Transverse colon (tissue), 4 donors: ENCODE measurements around the gene KIF1A. TPM values are rescaled to one million over a fixed set of nuclear protein-coding genes. Genes with fewer than 3 reads are reported as not detected.
"Not testable (repeated sequence)": the region's sequence is repeated elsewhere in the genome, so short reads cannot be mapped to it uniquely, and the experiment has no call there.

Source experiments
- DNase-seq: peaks from one replicate; pipeline ENCODE4 v3.0.0-alpha.2; 2019
- H3K27ac ChIP-seq, 4 donors: fragments of 200-600 bp; sonication (generic); 2 replicates each; pipeline ENCODE4 v1.5.1; 2016 to 2018; ENCODE audit warnings: inconsistent platforms in 4 of 4
- H3K27me3 ChIP-seq: fragments of 200-600 bp; sonication (generic); 2 replicates; pipeline ENCODE4 v1.5.1; 2017; ENCODE audit warnings: inconsistent platforms
- H3K36me3 ChIP-seq, 4 donors: fragments of 200-600 bp; sonication (generic); 2 replicates each; pipeline ENCODE4 v1.5.1; 2017 to 2019; ENCODE audit warnings: inconsistent platforms in 4 of 4
- H3K4me1 ChIP-seq, 4 donors: fragments of 200-600 bp; sonication (generic); 2 replicates each; pipeline ENCODE4 v1.5.1; 2017 to 2020; ENCODE audit warnings: inconsistent platforms in 4 of 4
- H3K4me3 ChIP-seq, 4 donors: fragments of 200-600 bp; sonication (generic); 1 replicate in 1 of 4; 2 replicates in 3 of 4; pipeline versions ENCODE4 v1.5.1 to v1.6.1; 2017 to 2019; ENCODE audit warnings: inconsistent platforms in 4 of 4
- H3K9me3 ChIP-seq, 2 donors: fragments of 200-600 bp; sonication (generic); 2 replicates each; pipeline ENCODE4 v1.5.1; 2017 to 2019; ENCODE audit warnings: inconsistent platforms in 2 of 2
- EP300 ChIP-seq: sonication (generic); formaldehyde crosslinking; IDR thresholded peaks from one replicate; pipeline ENCODE4 v1.6.1; 2017; ENCODE audit warnings: antibody characterized with exemption, low read depth
- POLR2A ChIP-seq: fragments of 450-650 bp; IDR thresholded peaks from one replicate; pipeline ENCODE4 v1.6.1; 2016; ENCODE audit warnings: antibody characterized with exemption, mild to moderate bottlenecking, moderate library complexity
- POLR2AphosphoS5 ChIP-seq, 3 donors: sonication (generic); formaldehyde crosslinking; IDR thresholded peaks; one replicate each; pipeline ENCODE4 v1.6.1; 2016; ENCODE audit warnings: antibody characterized with exemption in 3 of 3
- WGBS, 2 donors: methylation state at CpG; one replicate each; pipeline ENCODE4 v1.1.5; 2018; ENCODE audit warnings: low coverage in 1 of 2; 5-methylcytosine and 5-hydroxymethylcytosine counted together
- in situ Hi-C, 4 donors: fragments of 200-750 bp; cut with MboI; loops; one replicate each; pipeline versions ENCODE4 v1.15.0 to v1.15.1; 2017; ENCODE audit warnings: low sequenced_read_pairs in 3 of 4, low pct_ligation_motif_present in 1 of 4, low pct_unique_long_range_greater_than_20kb in 1 of 4
- intact Hi-C: fragments of 100-400 bp; cut with DNase I; formaldehyde crosslinking; loops from one replicate; pipeline ENCODE4 v1.15.1; 2023; ENCODE audit warnings: low total_unique reads
- total RNA-seq, 4 donors: library from RNA; depleted of rRNA; stranded (reverse); fragments of >200 nt; gene quantifications; one replicate each; pipeline ENCODE4 v1.1.0, GENCODE V29; 2016
- TF ChIP-seq, protein P1 (sequence below), 5 experiments: fragments of 200-600 bp in 3 of 5; fragments of 450-650 bp in 2 of 5; sonication (generic) in 3 of 5; IDR thresholded peaks; 1 replicate in 2 of 5; 2 replicates in 3 of 5; pipeline ENCODE4 v1.5.1; 2016 to 2017; ENCODE audit warnings: antibody characterized with exemption in 5 of 5, inconsistent platforms in 3 of 5, mild to moderate bottlenecking in 2 of 5, moderate library complexity in 1 of 5

The KIF1A gene
- total RNA-seq, 4 donors from 2014 or later, result 0.40 to 3.4 (median 2.9) TPM

DNA sequence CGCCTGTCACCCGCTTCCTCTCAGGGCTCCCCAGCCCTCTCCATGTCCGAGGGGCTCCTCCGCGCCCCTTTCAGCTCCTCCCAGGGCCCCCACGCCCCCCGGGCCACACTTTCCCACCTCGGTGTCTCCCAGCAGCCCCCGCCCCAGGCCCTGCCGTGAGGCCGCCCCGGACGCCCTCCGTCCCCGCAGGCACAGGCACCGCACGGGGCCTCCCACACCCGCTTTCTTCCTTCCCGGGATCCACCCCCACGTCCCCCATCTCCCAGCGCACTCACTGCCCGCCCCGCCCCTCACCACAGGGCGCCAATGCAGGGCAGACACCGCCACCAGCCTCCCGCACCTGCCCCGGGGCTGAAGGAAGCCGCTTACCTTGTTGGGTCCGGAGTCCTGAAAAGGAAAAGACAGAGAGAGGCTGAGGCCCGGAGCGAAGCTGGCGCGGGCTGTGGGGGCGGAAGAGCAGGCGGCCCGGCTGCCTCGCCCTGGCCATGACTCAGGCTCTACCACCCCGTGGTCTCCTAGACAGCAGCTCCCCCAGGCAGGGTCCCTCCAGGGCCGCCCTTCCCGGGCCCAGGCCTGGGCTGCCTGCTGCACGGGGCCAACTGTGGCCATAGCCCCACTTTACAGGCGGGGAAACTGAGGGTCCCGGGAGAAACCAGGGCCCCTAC lies 37.7 kb downstream of the KIF1A start:
- Histone ChIP-seq H3K4me1 (no peaks in the 10 kb centered on the region), H3K27me3 (peaks cover 15% of the 10 kb centered on the region), H3K36me3 (no peaks in the 10 kb centered on the region), H3K4me3 (no peak overlapping the region), H3K9me3 (no peaks in the 10 kb centered on the region), H3K27ac (no peak overlapping the region)
- no peak for DNase-seq
- intact Hi-C loops (no loop called here), in situ Hi-C loops (no loop called here)
- TF ChIP-seq, protein P1, sequence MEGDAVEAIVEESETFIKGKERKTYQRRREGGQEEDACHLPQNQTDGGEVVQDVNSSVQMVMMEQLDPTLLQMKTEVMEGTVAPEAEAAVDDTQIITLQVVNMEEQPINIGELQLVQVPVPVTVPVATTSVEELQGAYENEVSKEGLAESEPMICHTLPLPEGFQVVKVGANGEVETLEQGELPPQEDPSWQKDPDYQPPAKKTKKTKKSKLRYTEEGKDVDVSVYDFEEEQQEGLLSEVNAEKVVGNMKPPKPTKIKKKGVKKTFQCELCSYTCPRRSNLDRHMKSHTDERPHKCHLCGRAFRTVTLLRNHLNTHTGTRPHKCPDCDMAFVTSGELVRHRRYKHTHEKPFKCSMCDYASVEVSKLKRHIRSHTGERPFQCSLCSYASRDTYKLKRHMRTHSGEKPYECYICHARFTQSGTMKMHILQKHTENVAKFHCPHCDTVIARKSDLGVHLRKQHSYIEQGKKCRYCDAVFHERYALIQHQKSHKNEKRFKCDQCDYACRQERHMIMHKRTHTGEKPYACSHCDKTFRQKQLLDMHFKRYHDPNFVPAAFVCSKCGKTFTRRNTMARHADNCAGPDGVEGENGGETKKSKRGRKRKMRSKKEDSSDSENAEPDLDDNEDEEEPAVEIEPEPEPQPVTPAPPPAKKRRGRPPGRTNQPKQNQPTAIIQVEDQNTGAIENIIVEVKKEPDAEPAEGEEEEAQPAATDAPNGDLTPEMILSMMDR (IDR thresholded peaks at IDR 0.05), result no peak
- no peak for TF ChIP-seq EP300
- no peak for TF ChIP-seq POLR2AphosphoS5 (IDR thresholded peaks at IDR 0.05)
- no peak for TF ChIP-seq POLR2A
- 90% methylated on average over 10 to 43 of the region's 43 CpGs for WGBS, 2 donors

DNA sequence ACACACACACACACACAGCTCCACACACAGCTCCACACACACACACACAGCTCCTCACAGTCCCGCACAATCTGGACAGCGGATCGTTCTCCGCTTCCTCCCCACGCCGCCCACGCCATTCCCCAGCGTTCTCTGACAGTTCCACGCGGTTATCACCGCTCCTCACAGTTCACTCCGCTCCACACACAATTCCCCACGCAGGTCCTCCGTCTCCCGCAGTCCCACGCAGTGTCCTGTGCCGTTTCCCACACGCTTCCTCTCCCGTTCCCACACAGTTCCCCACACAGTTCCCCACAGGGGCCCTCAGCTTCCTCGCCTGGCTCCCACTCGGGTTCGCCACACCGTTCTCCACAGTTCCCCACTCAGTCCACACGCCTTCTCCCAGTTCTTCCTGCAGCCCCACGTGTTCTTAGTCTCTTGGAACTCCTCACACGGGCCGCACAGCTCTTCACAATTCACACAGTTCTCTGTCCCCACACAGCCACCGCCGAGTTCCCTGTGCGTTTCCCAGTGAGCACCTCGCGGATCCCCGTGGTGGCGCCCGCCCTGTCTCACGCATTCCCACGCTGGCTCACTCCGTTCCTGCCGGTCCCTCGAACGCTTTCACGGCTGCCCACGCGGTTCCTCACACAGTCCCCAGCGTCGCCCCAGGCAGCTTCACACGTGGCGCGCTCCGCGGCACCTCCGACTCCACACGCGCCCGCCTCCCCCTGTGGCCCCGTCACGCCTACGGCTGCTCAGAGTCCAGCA lies 38.4 kb downstream of the KIF1A start:
- H3K4me1 ChIP-seq, result no peaks in the 10 kb centered on the region
- TF ChIP-seq POLR2AphosphoS5 (IDR thresholded peaks at IDR 0.05) (no peak), EP300 (no peak), POLR2A (no peak)
- TF ChIP-seq, protein P1 (IDR thresholded peaks at IDR 0.05), result no peak
- intact Hi-C loops (no loop called here), in situ Hi-C loops (no loop called here)
- H3K36me3 ChIP-seq, result no peaks in the 10 kb centered on the region
- no peaks in the 10 kb centered on the region for H3K9me3 ChIP-seq
- H3K4me3 ChIP-seq, result no peak overlapping the region
- peaks cover 15% of the 10 kb centered on the region for H3K27me3 ChIP-seq
- no peak overlapping the region for H3K27ac ChIP-seq
- no peak for DNase-seq
- 88 to 92% methylated on average over 23 to 58 of the region's 58 CpGs for WGBS, 2 donors

DNA sequence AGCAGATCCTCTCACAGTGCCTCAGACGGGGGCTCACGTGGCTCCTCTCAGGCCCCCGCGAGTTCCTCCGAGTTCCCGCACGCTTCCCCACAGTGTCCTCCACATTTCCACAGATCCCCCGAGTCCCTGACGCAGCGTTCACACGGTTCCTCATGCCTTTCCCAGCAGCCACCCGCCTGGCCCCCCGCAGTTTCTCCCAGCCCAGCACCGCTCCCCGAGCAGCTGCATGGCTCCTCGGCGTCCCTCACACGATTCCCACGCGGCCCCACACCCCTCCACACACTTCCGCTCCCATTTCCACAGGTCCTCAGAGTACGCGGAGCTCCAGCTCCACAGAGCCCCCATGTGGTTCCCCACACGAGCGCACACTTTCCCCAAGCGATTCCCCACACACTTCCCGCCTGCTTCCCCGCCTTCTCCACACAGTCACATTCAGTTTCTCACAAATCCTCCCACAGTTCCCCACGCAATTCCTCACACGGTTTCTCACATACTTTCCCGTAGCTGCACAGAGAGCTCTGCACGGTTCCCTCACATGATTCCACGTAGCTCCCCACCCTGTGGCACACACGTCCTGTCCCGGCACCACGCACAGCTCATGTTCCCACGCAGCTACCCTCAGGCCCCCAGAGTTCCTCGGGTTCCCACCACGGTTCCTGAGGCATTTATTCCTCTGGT lies 39.9 kb downstream of the KIF1A start:
- no peak overlapping the region for H3K27ac ChIP-seq
- in situ Hi-C loops (no loop called here), intact Hi-C loops (no loop called here)
- H3K4me1 ChIP-seq, result no peaks in the 10 kb centered on the region
- WGBS, 2 donors, result 64 to 71% methylated on average over 11 to 39 of the region's 39 CpGs
- H3K27me3 ChIP-seq, result peaks cover 9% of the 10 kb centered on the region
- TF ChIP-seq EP300 (no peak), POLR2A (no peak), POLR2AphosphoS5 (IDR thresholded peaks at IDR 0.05) (no peak)
- TF ChIP-seq, protein P1 (IDR thresholded peaks at IDR 0.05), result no peak
- no peak for DNase-seq
- H3K9me3 ChIP-seq, result no peaks in the 10 kb centered on the region
- no peak overlapping the region for H3K4me3 ChIP-seq
- no peaks in the 10 kb centered on the region for H3K36me3 ChIP-seq

DNA sequence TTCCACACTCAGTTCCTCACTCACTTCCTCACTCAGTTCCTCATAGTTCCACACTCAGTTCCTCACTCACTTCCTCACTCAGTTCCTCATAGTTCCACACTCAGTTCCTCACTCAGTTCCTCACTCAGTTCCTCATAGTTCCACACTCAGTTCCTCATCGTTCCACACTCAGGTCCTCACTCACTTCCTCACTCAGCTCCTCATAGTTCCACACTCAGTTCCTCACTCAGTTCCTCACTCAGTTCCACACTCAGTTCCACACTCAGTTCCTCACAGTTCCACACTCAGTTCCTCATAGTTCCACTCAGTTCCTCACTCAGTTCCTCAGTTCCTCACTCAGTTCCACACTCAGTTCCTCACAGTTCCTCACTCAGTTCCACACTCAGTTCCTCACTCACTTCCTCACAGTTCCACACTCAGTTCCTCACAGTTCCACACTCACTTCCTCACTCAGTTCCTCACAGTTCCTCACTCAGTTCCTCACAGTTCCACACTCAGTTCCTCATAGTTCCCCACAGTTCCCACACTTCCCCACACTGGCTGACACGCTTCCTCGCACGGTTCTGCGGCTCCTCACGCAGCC lies 40.7 kb downstream of the KIF1A start:
- H3K27me3 ChIP-seq, H3K4me1 ChIP-seq, H3K27ac ChIP-seq, in situ Hi-C loops, H3K4me3 ChIP-seq, DNase-seq, H3K36me3 ChIP-seq, intact Hi-C loops, H3K9me3 ChIP-seq: not testable (repeated sequence)
- WGBS, 2 donors, result 73 to 90% methylated on average over 6 of the region's 6 CpGs
